Colonic mucosa (tissue), 4 donors: ENCODE measurements around the gene TOP3B. TPM values are rescaled to one million over a fixed set of nuclear protein-coding genes. Genes with fewer than 3 reads are reported as not detected.
"Not testable (repeated sequence)": the region's sequence is repeated elsewhere in the genome, so short reads cannot be mapped to it uniquely, and the experiment has no call there.

Experiments used
- DNase-seq: peaks from one replicate; pipeline ENCODE4 v3.0.0-alpha.2; 2020
- H3K27ac ChIP-seq: fragments of 200-600 bp; one replicate; pipeline ENCODE4 v1.8.0; 2021
- H3K27me3 ChIP-seq: fragments of 200-600 bp; one replicate; pipeline ENCODE4 v1.8.0; 2021
- H3K36me3 ChIP-seq: fragments of 200-600 bp; one replicate; pipeline ENCODE4 v1.8.0; 2021
- H3K4me1 ChIP-seq: fragments of 200-600 bp; one replicate; pipeline ENCODE4 v1.8.0; 2021; ENCODE audit warnings: mild to moderate bottlenecking
- H3K4me3 ChIP-seq: fragments of 200-600 bp; one replicate; pipeline ENCODE4 v1.8.0; 2021
- H3K9ac ChIP-seq, 2 donors: one replicate each; pipeline ENCODE4 v1.7.0; 2013; ENCODE audit warnings: control low read depth in 2 of 2, low read depth in 2 of 2, low read length in 2 of 2
- H3K9me3 ChIP-seq: fragments of 200-600 bp; one replicate; pipeline ENCODE4 v1.8.0; 2021
- intact Hi-C: fragments of 100-400 bp; cut with DNase I; formaldehyde crosslinking; loops from one replicate; pipeline ENCODE4 v1.14.1; 2022
- total RNA-seq, 2 donors: library from RNA; stranded (reverse); fragmentation: NEBNext Ultra II Directional in 1 of 2; extraction: Animal tissue kit (Norgen Biotek cat#: 25700) in 1 of 2; gene quantifications; one replicate each; pipeline ENCODE4 v1.2.1, GENCODE V29; 2021
- TF ChIP-seq, protein P1 (sequence below): fragments of 200-600 bp; IDR thresholded peaks from one replicate; pipeline ENCODE4 v1.8.0; 2022; ENCODE audit warnings: antibody characterized with exemption, mild to moderate bottlenecking
- donor health status: healthy.
- donor health status: DM: no; HTN: no; CAD: no.
- donor health status: DM: no; HTN: no; CAD: no.

Gene TOP3B
- total RNA-seq, 2 donors from 2014 or later, result 20.1 to 37.4 TPM

- Histone ChIP-seq H3K4me1 (peaks cover 3% of the 10 kb centered on the region), H3K4me3 (no peak overlapping the region), H3K9me3 (no peaks in the 10 kb centered on the region), H3K27ac (no peak overlapping the region), H3K36me3 (no peaks in the 10 kb centered on the region), H3K27me3 (no peaks in the 10 kb centered on the region), H3K9ac (peak overlapping the region in 1 of 2 donors; percentile 7)
- intact Hi-C loops, result no loop called here
- TF ChIP-seq, protein P1, sequence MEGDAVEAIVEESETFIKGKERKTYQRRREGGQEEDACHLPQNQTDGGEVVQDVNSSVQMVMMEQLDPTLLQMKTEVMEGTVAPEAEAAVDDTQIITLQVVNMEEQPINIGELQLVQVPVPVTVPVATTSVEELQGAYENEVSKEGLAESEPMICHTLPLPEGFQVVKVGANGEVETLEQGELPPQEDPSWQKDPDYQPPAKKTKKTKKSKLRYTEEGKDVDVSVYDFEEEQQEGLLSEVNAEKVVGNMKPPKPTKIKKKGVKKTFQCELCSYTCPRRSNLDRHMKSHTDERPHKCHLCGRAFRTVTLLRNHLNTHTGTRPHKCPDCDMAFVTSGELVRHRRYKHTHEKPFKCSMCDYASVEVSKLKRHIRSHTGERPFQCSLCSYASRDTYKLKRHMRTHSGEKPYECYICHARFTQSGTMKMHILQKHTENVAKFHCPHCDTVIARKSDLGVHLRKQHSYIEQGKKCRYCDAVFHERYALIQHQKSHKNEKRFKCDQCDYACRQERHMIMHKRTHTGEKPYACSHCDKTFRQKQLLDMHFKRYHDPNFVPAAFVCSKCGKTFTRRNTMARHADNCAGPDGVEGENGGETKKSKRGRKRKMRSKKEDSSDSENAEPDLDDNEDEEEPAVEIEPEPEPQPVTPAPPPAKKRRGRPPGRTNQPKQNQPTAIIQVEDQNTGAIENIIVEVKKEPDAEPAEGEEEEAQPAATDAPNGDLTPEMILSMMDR, result no peak
- DNase-seq, result no peak
Observed at GRCh38 chr22:21943571-21944448, 38.8 kb downstream of the TOP3B start.

- Histone ChIP-seq H3K4me3 (no peak overlapping the region), H3K36me3 (no peaks in the 10 kb centered on the region), H3K9ac (peak overlapping the region in 1 of 2 donors; percentile 47), H3K27me3 (no peaks in the 10 kb centered on the region), H3K4me1 (peaks cover 8% of the 10 kb centered on the region), H3K27ac (peak overlapping the region; percentile 60), H3K9me3 (no peaks in the 10 kb centered on the region)
- TF ChIP-seq, protein P1, result no peak
- peak; percentile 44 for DNase-seq
- intact Hi-C loops, result no loop called here
Observed at GRCh38 chr22:21942407-21943343, 39.9 kb downstream of the TOP3B start.

DNA sequence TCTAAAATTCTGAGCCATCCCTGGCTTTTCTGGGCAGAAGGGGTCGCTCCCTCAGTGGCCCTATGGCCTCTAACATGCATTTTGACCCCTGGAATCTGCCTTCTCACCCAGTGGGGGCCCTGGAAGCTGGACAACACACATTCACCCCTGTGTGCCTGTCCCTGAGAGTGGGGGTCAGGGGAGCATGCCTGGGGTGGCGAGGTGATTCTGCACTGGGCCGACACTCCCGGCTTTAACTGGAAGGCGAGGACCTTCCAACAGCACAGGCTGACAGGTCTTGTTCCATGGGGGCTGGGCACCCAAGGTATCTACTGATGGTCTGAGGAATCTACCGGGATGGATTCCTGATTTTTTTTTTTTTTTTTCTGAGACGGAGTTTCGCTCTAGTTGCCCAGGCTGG lies 40.7 kb downstream of the TOP3B start:
- H3K4me1 ChIP-seq, result peaks cover 16% of the 10 kb centered on the region
- no peak for DNase-seq
- H3K36me3 ChIP-seq, result no peaks in the 10 kb centered on the region
- intact Hi-C loops, result no loop called here
- no peaks in the 10 kb centered on the region for H3K27me3 ChIP-seq
- H3K9ac ChIP-seq, result no peak overlapping the region
- TF ChIP-seq, protein P1, result no peak
- H3K9me3 ChIP-seq, result no peaks in the 10 kb centered on the region
- peak overlapping the region; percentile 60 for H3K27ac ChIP-seq
- H3K4me3 ChIP-seq, result no peak overlapping the region

DNA sequence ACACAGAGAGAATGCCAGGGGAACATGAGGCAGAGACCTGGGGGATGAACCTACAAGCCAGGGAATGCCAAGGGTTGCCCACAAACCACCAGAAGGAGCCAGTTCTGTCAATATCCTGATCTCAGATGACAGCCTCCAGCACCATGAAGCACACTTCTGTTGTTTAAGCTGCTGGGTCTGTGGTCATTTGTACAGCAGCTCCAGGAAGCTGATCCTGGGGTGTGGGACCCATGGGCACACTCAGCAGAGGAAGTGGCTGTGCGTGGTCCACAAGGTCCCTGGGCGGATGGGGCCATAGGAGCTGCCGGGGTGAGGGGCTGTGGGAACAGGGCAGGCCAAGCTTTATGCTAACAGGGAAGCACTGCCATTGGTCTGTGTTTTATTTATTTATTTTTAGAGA lies 42.1 kb downstream of the TOP3B start:
- peaks cover 18% of the 10 kb centered on the region for H3K4me1 ChIP-seq
- H3K27me3 ChIP-seq, result no peaks in the 10 kb centered on the region
- intact Hi-C loops, result no loop called here
- no peak overlapping the region for H3K9ac ChIP-seq
- H3K9me3 ChIP-seq, result no peaks in the 10 kb centered on the region
- TF ChIP-seq, protein P1, result no peak
- no peak for DNase-seq
- H3K4me3 ChIP-seq, result no peak overlapping the region
- peak overlapping the region; percentile 95 for H3K27ac ChIP-seq
- no peaks in the 10 kb centered on the region for H3K36me3 ChIP-seq

GRCh38 chr22:21939935-21940334 lies 42.7 kb downstream of the TOP3B start:
- H3K4me1 ChIP-seq, result peaks cover 18% of the 10 kb centered on the region
- intact Hi-C loops, result loop anchor here (5.0 kb wide), 1 partner anchor 228 kb away; no protein-coding TSS in a partner anchor

More at GRCh38 chr22:21939935-21940334, 42.7 kb downstream of the TOP3B start:
- not testable (repeated sequence) for H3K36me3 ChIP-seq, H3K9me3 ChIP-seq, H3K9ac ChIP-seq, H3K4me3 ChIP-seq, DNase-seq, H3K27me3 ChIP-seq
- H3K27ac ChIP-seq, result peak overlapping the region; percentile 95
